PC-3 (cell line): ENCODE results near the gene JARID2. TPM values are rescaled to one million over a fixed set of nuclear protein-coding genes. Genes with fewer than 3 reads are reported as not detected.

Experiments
- ATAC-seq: fragments of 200-7000 bp; cut with Tn5 transposase; 2 replicates; pipeline ENCODE4 v1.9.1; 2020; ENCODE audit warnings: mild to moderate bottlenecking, moderate library complexity
- BruUV-seq: library from RNA; stranded (reverse); fragments of 400-500 nt; replicated peaks from 2 replicates; lab custom pipeline; 2021; lab: Mats Ljungman, UMichigan
- CTCF ChIA-PET: fragments of 300-600 bp; sonication (Branson Sonifier 250); formaldehyde crosslinking; loops from one replicate; lab custom pipeline; 2022; ENCODE audit warnings: antibody characterized with exemption; lab: Charles Lee
- POLR2A ChIA-PET: fragments of 300-600 bp; sonication (Branson Sonifier 250); formaldehyde crosslinking; loops from one replicate; lab custom pipeline; 2022; ENCODE audit warnings: antibody characterized with exemption; ENCODE audit not compliant: unreplicated experiment; lab: Charles Lee
- DNase-seq: peaks from one replicate; pipeline ENCODE4 v3.0.0-alpha.2; 2015
- H2AFZ ChIP-seq: fragments of 300-600 bp; sonication (generic); 2 replicates; pipeline ENCODE4 v1.6.0; 2016; ENCODE audit warnings: antibody characterized with exemption, low read length
- H3F3A ChIP-seq: fragments of 300-600 bp; sonication (generic); one replicate; pipeline ENCODE4 v1.6.0; 2017; ENCODE audit warnings: antibody characterized with exemption, low read length, control low read depth, mild to moderate bottlenecking; ENCODE audit not compliant: unreplicated experiment
- H3K27ac ChIP-seq: fragments of 300-600 bp; sonication (generic); 2 replicates; pipeline ENCODE4 v1.5.1; 2016; ENCODE audit warnings: mild to moderate bottlenecking, low read length
- H3K27me3 ChIP-seq: fragments of 300-600 bp; sonication (generic); 2 replicates; pipeline ENCODE4 v1.6.1; 2016; ENCODE audit warnings: low read length, mixed read lengths
- H3K36me3 ChIP-seq: fragments of 300-600 bp; sonication (generic); 2 replicates; pipeline ENCODE4 v1.6.1; 2016; ENCODE audit warnings: low read depth, mixed run types, low read length, mixed read lengths
- H3K4me1 ChIP-seq: fragments of 300-600 bp; sonication (generic); 2 replicates; pipeline ENCODE4 v1.5.1; 2016; ENCODE audit warnings: low read length; ENCODE audit not compliant: insufficient read depth
- H3K4me2 ChIP-seq: fragments of 300-600 bp; sonication (generic); 2 replicates; pipeline ENCODE4 v1.6.0; 2016; ENCODE audit warnings: low read length
- H3K4me3 ChIP-seq: fragments of 300-600 bp; sonication (generic); 2 replicates; pipeline ENCODE4 v1.5.1; 2016; ENCODE audit warnings: mild to moderate bottlenecking, low read length, mixed read lengths
- H3K79me2 ChIP-seq: fragments of 300-600 bp; sonication (generic); 2 replicates; pipeline ENCODE4 v1.6.1; 2017; ENCODE audit warnings: low read length, mixed read lengths
- H3K9ac ChIP-seq: fragments of 300-600 bp; sonication (generic); 2 replicates; pipeline ENCODE4 v1.6.0; 2016; ENCODE audit warnings: mild to moderate bottlenecking, low read length
- H3K9me2 ChIP-seq: fragments of 300-600 bp; sonication (generic); replicated peaks from 2 replicates; pipeline ENCODE4 v1.6.1; 2016; ENCODE audit warnings: mixed run types, low read length, mixed read lengths
- H3K9me3 ChIP-seq: fragments of 300-600 bp; sonication (generic); 2 replicates; pipeline ENCODE4 v1.6.1; 2016; ENCODE audit warnings: low read length, mixed read lengths
- H4K20me1 ChIP-seq: fragments of 300-600 bp; sonication (generic); 2 replicates; pipeline ENCODE4 v1.6.1; 2016; ENCODE audit warnings: low read length, mixed read lengths
- CTCF ChIP-seq: fragments of 300-600 bp; sonication (generic); conservative IDR thresholded peaks from 2 replicates; pipeline ENCODE4 v1.5.1; 2017; ENCODE audit warnings: antibody characterized with exemption, low read depth, mild to moderate bottlenecking, low read length
- EZH2 ChIP-seq: fragments of 300-600 bp; sonication (generic); IDR thresholded peaks from one replicate; pipeline ENCODE4 v1.6.1; 2017; ENCODE audit warnings: antibody characterized with exemption, mild to moderate bottlenecking, low read length; ENCODE audit not compliant: unreplicated experiment
- EZH2phosphoT487 ChIP-seq: fragments of 300-600 bp; sonication (generic); IDR thresholded peaks from 2 replicates; pipeline ENCODE4 v1.6.1; 2018; ENCODE audit warnings: mild to moderate bottlenecking, antibody characterized with exemption, low read length, borderline replicate concordance
- intact Hi-C: fragments of 100-400 bp; cut with micrococcal nuclease; formaldehyde crosslinking; loops from 2 replicates; pipeline ENCODE4 v1.9.0; 2023
- total RNA-seq: library from RNA; depleted of rRNA; stranded (reverse); fragments of >200 nt; gene quantifications from 2 replicates; pipeline ENCODE4 v1.2.3, GENCODE V29; 2014

Gene JARID2
- total RNA-seq, 1 experiment from 2014 or later, result 11.0 TPM

DNA sequence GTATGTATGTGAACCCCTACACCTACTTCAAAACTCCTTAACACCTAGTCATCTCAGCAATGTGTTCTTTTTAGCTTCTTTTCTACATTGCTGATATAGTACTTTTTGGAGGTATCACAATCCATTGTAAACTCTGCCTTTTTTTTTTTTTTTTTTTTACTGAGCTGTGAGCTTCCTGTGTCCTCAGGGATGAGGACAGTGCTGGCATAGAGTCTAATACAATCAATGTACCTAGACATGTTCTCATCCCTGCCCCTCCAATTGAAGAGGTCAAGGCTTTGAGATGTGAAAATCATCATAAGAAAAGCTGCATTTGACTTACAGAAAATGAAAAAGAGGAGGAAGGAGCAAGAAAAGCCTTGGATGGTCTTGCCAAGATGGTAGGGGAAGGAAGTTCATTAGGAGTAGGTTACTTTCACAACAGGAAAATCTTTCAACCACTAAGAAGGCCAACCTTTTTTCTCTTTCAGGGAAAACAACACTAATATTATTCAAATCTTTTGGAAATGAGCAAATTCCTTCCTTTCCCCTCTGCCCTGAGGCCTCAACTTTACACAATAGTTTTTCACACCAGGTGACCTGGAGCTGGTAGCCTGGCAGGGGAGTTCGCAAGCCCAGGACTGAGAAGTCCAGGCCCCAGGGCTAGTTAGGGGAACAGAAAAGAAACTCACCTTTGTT, 2.8 kb upstream of the JARID2 start:
- intact Hi-C loops, result loop anchor here (10.0 kb wide), 1 partner anchor 382 kb away; no protein-coding TSS in a partner anchor
- Histone ChIP-seq H3K9me2 (no peaks in the 10 kb centered on the region), H3K4me1 (peaks cover 17% of the 10 kb centered on the region; the same call in 1 of the 2 replicates), H3K4me2 (peak overlapping the region; percentile 14; the same call in 1 of the 2 replicates), H4K20me1 (peaks cover 11% of the 10 kb centered on the region; the same call in 1 of the 2 replicates), H3K36me3 (no peaks in the 10 kb centered on the region), H3K4me3 (no peak overlapping the region), H3K79me2 (peaks cover 27% of the 10 kb centered on the region), H3K27ac (no peak overlapping the region), H3K9ac (no peak overlapping the region), H2AFZ (no peak overlapping the region), H3K9me3 (no peaks in the 10 kb centered on the region), H3F3A (no peaks in the 10 kb centered on the region), H3K27me3 (no peaks in the 10 kb centered on the region)
- ChIA-PET POLR2A (interaction anchor here (0.6 kb wide), 1 partner anchor 370 kb away, joined by 6 read pairs; no protein-coding TSS in a partner anchor), CTCF (no interaction called here)
- no peak for TF ChIP-seq EZH2phosphoT487
- TF ChIP-seq CTCF, result no peak
- no peak for TF ChIP-seq EZH2
- no peak for DNase-seq
- no TSS peak for BruUV-seq
- no peak for ATAC-seq

DNA sequence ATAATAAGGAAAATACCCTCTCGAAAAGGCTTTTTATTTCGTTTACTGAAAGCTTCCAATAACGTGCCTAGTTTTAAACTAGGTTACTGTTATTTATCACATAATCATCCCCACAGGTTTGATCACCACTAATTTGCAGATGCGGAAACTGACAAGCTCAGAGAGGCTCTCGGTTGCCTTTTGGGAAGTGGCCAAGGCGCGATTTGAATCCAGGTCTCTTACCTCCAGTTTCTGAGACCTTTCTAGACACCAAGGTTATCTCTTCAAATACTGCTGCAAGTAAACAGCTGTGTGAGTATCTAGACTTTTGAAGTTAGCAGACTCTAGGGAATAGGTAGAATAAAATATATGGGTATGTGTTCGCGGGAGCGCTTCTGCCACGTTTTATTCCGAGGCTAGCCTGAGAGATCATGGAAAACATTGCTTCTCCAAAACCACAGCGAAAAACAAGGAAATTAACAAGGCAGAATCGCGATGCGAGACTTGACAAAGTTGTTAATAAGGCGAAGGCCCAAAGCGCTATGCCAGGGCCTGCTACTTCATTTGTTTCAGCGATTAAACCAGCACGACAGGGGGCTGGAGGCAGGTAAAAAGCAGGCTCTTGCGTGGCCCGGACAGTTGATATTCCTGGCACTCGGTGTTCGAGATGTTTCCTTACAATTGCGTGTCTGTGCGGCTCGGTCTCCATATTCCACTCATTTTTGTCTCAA, 1.8 kb upstream of the JARID2 start:
- Histone ChIP-seq H3K9me3 (no peaks in the 10 kb centered on the region), H3K4me3 (peak overlapping the region; percentile 69), H3K4me1 (peaks cover 17% of the 10 kb centered on the region; the same call in 1 of the 2 replicates), H3K9ac (0 out of 2 replicates have a peak overlapping the region, but pooled peaks have one; percentile 61), H3F3A (no peaks in the 10 kb centered on the region), H3K27ac (no peak overlapping the region), H3K9me2 (no peaks in the 10 kb centered on the region), H3K36me3 (no peaks in the 10 kb centered on the region), H2AFZ (peak overlapping the region; percentile 76; the same call in 1 of the 2 replicates), H3K79me2 (peaks cover 31% of the 10 kb centered on the region), H4K20me1 (peaks cover 11% of the 10 kb centered on the region; the same call in 1 of the 2 replicates), H3K4me2 (peak overlapping the region; percentile 88), H3K27me3 (no peaks in the 10 kb centered on the region)
- DNase-seq, result no peak
- CTCF ChIA-PET, result no interaction called here
- BruUV-seq, result TSS peak; percentile 58
- TF ChIP-seq EZH2phosphoT487, result no peak
- TF ChIP-seq CTCF, result no peak
- TF ChIP-seq EZH2, result no peak
- ATAC-seq, result no peak
- intact Hi-C loops, result loop anchor here (2.0 to 10.0 kb wide), 3 partner anchors 107 to 1033 kb away; no protein-coding TSS in a partner anchor
- POLR2A ChIA-PET, result no interaction called here
